KOPT-K1 (cell line): ENCODE measurements around the gene PIP5K1A.

Experiments used
- H3K27ac ChIP-seq: fragments of 200-600 bp; sonication (generic); 2 replicates; pipeline ENCODE4 v1.5.1; 2016; ENCODE audit warnings: antibody characterized with exemption, mild to moderate bottlenecking, low read depth, low read length; ENCODE audit not compliant: poor library complexity, severe bottlenecking
- H3K36me3 ChIP-seq: fragments of 200-600 bp; sonication (generic); 2 replicates; pipeline ENCODE4 v1.5.1; 2017; ENCODE audit warnings: antibody characterized with exemption, mild to moderate bottlenecking, low read length, moderate library complexity; ENCODE audit not compliant: insufficient read depth
- H3K9me3 ChIP-seq: fragments of 200-600 bp; sonication (generic); 2 replicates; pipeline ENCODE4 v1.5.1; 2017; ENCODE audit warnings: antibody characterized with exemption, low read length, mild to moderate bottlenecking; ENCODE audit not compliant: insufficient read depth, poor library complexity, severe bottlenecking

PIP5K1A gene

GRCh38 chr1:151198254-151199127 lies at the start of gene PIP5K1A:
TSS of gene PIP5K1A (plus strand) at chr1:151198552. CDS start at chr1:151198997, 445 bp downstream.
- no peaks in the 10 kb centered on the region for H3K9me3 ChIP-seq
- H3K27ac ChIP-seq, result peak within 1 kb of the TSS; percentile 82
- H3K36me3 ChIP-seq, result peaks cover 22% of the 10 kb centered on the region

- Histone ChIP-seq H3K27ac (peak within 1 kb of the TSS; percentile 66), H3K36me3 (peaks cover 30% of the 10 kb centered on the region), H3K9me3 (no peaks in the 10 kb centered on the region)
Observed at GRCh38 chr1:151156515-151156819, 41.9 kb upstream of the PIP5K1A start, which contains the start of gene TNFAIP8L2. TSS of gene TNFAIP8L2 (plus strand) at chr1:151156649. CDS start at chr1:151158698, 2,049 bp downstream.

DNA sequence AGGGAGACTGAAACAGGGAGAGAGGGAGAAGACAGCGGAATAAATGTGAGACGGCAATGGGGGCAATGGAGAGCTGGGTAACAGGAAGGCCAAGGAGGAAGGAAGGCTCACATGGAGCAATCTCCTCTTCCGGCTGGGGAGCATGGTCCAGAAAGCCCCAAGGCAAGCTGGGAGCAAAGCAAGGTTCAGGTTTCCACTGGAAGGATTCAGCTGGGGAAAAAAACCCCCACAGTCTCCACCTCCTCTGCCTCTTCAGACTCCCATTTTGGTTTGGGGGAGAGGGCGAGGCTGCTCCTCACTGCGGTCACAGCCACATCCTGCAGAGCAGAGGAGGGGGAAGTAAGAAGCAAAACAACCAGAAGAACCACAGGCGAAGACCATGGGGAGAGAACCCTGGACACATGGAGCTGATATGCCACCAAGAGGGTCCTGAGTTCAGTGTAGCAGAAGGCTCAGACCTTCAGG lies 41.3 kb upstream of the PIP5K1A start:
- Histone ChIP-seq H3K9me3 (no peaks in the 10 kb centered on the region), H3K27ac (peak overlapping the region; percentile 66), H3K36me3 (peaks cover 33% of the 10 kb centered on the region)

DNA sequence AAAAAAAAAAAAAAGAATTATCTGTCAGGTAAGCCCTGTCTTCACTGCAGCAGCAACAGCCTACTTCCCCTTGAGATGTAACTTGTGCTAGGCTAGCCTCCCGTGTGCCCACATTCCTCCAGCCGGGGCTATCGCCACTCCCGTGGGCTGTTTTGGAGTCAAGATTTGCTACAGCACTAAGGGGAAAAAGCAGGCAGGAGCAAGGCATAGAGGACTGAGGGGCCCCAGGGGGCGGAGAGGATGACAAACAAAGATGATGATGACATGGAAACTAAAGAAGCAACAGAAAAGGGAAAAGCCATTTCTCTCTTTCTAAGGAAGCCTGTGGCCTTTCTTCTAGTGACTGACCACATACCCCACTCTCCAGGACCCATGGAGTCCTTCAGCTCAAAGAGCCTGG lies 40.0 kb upstream of the PIP5K1A start:
- Histone ChIP-seq H3K36me3 (peaks cover 33% of the 10 kb centered on the region), H3K27ac (peak overlapping the region; percentile 11), H3K9me3 (no peaks in the 10 kb centered on the region)

DNA sequence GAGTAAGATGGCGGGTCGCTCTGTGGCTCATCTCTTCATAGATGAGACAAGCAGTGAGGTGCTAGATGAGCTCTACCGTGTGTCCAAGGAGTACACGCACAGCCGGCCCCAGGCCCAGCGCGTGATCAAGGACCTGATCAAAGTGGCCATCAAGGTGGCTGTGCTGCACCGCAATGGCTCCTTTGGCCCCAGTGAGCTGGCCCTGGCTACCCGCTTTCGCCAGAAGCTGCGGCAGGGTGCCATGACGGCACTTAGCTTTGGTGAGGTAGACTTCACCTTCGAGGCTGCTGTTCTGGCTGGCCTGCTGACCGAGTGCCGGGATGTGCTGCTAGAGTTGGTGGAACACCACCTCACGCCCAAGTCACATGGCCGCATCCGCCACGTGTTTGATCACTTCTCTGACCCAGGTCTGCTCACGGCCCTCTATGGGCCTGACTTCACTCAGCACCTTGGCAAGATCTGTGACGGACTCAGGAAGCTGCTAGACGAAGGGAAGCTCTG lies 39.6 kb upstream of the PIP5K1A start:
- H3K36me3 ChIP-seq, result peaks cover 33% of the 10 kb centered on the region
- H3K27ac ChIP-seq, result peak overlapping the region; percentile 11

GRCh38 chr1:151159373-151159772 lies 39.0 kb upstream of the PIP5K1A start:
- H3K36me3 ChIP-seq, result peaks cover 33% of the 10 kb centered on the region
- H3K27ac ChIP-seq, result no peak overlapping the region
- H3K9me3 ChIP-seq, result no peaks in the 10 kb centered on the region

More for the DNA sequence above, 39.6 kb upstream of the PIP5K1A start:
- no peaks in the 10 kb centered on the region for H3K9me3 ChIP-seq

GRCh38 chr1:151164732-151165280 lies 33.5 kb upstream of the PIP5K1A start:
- Histone ChIP-seq H3K36me3 (peaks cover 41% of the 10 kb centered on the region), H3K9me3 (no peaks in the 10 kb centered on the region), H3K27ac (peak overlapping the region; percentile 76)

DNA sequence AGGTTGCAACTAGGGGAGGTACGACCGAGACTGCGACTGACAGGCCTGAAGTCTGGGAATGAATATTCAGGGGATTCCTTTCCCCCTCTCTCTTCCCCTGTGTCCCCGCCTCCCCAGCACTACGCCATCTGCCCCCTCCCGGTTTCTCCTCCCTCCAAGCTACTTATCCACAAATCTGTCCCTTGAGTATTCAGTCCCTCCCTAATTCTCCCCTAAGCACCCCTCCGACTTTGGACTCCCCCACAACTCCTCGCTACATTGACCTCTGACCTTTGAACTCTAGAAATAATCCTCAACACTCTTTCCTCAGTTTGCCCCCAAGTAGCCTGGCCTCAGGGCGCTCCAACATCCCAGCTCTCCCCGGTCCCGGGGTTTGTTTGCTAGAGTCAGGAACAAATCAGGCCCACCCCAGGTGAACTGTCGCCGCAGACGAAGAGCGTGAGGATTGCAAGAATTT lies 33.0 kb upstream of the PIP5K1A start:
- H3K36me3 ChIP-seq, result peaks cover 42% of the 10 kb centered on the region
- H3K27ac ChIP-seq, result peak overlapping the region; percentile 76
- no peaks in the 10 kb centered on the region for H3K9me3 ChIP-seq

DNA sequence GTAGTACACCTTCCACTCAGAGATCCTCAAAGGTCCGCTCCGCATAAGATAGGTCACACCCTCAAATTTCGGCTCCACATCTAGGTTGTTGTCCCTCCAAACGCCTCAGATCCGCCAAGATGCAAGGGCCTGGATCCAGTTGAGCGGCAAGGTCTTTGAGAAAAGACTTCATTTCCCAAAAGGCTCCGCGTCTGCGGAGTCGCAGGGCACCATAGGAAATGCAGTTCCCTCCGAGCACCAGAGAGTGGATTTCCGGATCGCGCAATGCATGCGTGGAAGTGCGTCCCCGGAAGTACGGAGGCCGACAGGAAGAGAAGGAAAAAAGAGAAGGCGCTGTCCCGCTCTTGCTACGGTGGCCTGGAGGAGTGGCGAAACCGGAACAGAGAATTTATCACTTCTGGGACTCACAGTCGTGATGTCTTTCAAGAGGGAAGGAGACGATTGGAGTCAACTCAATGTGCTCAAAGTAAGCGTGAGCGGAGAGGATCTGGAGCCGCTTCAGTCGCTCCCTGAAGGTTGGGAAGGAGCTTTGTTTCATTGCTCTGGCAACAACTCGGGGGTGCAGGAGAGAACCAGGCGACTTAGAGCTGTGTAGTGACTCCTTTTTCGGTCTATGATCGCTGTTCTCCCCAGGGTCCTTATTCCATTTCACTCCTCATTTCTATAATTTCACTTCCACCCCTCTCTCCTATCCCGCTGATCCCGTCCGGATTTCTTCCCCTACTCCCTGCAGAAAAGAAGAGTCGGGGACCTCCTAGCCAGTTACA lies 32.4 kb upstream of the PIP5K1A start, which contains the start of the genes LYSMD1 and SCNM1:
LYSMD1 (minus strand) TSS at position 165 of the 767 bp plus-strand sequence. CDS start 644 bp downstream, outside the sequence.
SCNM1 (plus strand) TSS at position 407 of the 767 bp plus-strand sequence; CDS start at position 416, 9 bp downstream.
- Histone ChIP-seq H3K27ac (peak within 1 kb of the TSS; percentile 76), H3K36me3 (peaks cover 42% of the 10 kb centered on the region), H3K9me3 (no peaks in the 10 kb centered on the region)

GRCh38 chr1:151166505-151166956 lies 31.8 kb upstream of the PIP5K1A start:
- Histone ChIP-seq H3K27ac (peak overlapping the region; percentile 76), H3K9me3 (no peaks in the 10 kb centered on the region), H3K36me3 (peaks cover 44% of the 10 kb centered on the region)

GRCh38 chr1:151167116-151167515 lies 31.2 kb upstream of the PIP5K1A start:
- no peaks in the 10 kb centered on the region for H3K9me3 ChIP-seq
- H3K27ac ChIP-seq, result peak overlapping the region; percentile 76
- peaks cover 48% of the 10 kb centered on the region for H3K36me3 ChIP-seq

GRCh38 chr1:151171190-151171589 lies 27.2 kb upstream of the PIP5K1A start:
- no peak overlapping the region for H3K27ac ChIP-seq
- no peaks in the 10 kb centered on the region for H3K9me3 ChIP-seq
- H3K36me3 ChIP-seq, result peaks cover 77% of the 10 kb centered on the region

GRCh38 chr1:151175041-151175741 lies 23.2 kb upstream of the PIP5K1A start:
- Histone ChIP-seq H3K9me3 (no peaks in the 10 kb centered on the region), H3K27ac (no peak overlapping the region), H3K36me3 (peaks cover 88% of the 10 kb centered on the region)

- H3K9me3 ChIP-seq, result no peaks in the 10 kb centered on the region
- H3K27ac ChIP-seq, result no peak within 1 kb of the TSS
- peaks cover 88% of the 10 kb centered on the region for H3K36me3 ChIP-seq
Observed at GRCh38 chr1:151175863-151176262, 22.5 kb upstream of the PIP5K1A start, which contains the start of gene TMOD4. TSS of gene TMOD4 (minus strand) at chr1:151175981. CDS start at chr1:151174875, 1,106 bp downstream.
